Measurements from ENCODE around the gene MALAT1.

- TF ChIP-seq CTCF (conservative IDR thresholded peaks at IDR 0.05; ENCODE audit: low read depth in 2 of 2) (no peak), EZH2 (IDR thresholded peaks at IDR 0.05; ENCODE audit: low read depth, unreplicated experiment) (no peak), POLR2AphosphoS5 (IDR thresholded peaks at IDR 0.05; ENCODE audit: low read depth) (no peak), JUNB (IDR thresholded peaks at IDR 0.05; ENCODE audit: unreplicated experiment) (no peak), EZH2phosphoT487 (IDR thresholded peaks at IDR 0.05; ENCODE audit: unreplicated experiment) (no peak), NANOG (IDR thresholded peaks at IDR 0.05; ENCODE audit: borderline replicate concordance) (no peak), CREB1 (CRISPR knock-in tag; IDR thresholded peaks at IDR 0.05; ENCODE audit: low read depth) (no peak), ZNF331 (CRISPR knock-in tag; IDR thresholded peaks at IDR 0.05; ENCODE audit: low read depth) (no peak), ZNF114 (CRISPR knock-in tag; IDR thresholded peaks at IDR 0.05) (no peak), STAT1 (IDR thresholded peaks at IDR 0.05; ENCODE audit: unreplicated experiment) (no peak), ZNF462 (CRISPR knock-in tag; IDR thresholded peaks at IDR 0.05) (no peak)
- TF ChIP-seq, protein P1, sequence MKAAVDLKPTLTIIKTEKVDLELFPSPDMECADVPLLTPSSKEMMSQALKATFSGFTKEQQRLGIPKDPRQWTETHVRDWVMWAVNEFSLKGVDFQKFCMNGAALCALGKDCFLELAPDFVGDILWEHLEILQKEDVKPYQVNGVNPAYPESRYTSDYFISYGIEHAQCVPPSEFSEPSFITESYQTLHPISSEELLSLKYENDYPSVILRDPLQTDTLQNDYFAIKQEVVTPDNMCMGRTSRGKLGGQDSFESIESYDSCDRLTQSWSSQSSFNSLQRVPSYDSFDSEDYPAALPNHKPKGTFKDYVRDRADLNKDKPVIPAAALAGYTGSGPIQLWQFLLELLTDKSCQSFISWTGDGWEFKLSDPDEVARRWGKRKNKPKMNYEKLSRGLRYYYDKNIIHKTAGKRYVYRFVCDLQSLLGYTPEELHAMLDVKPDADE (IDR thresholded peaks at IDR 0.05): no peak
- TF ChIP-seq, protein P2, sequence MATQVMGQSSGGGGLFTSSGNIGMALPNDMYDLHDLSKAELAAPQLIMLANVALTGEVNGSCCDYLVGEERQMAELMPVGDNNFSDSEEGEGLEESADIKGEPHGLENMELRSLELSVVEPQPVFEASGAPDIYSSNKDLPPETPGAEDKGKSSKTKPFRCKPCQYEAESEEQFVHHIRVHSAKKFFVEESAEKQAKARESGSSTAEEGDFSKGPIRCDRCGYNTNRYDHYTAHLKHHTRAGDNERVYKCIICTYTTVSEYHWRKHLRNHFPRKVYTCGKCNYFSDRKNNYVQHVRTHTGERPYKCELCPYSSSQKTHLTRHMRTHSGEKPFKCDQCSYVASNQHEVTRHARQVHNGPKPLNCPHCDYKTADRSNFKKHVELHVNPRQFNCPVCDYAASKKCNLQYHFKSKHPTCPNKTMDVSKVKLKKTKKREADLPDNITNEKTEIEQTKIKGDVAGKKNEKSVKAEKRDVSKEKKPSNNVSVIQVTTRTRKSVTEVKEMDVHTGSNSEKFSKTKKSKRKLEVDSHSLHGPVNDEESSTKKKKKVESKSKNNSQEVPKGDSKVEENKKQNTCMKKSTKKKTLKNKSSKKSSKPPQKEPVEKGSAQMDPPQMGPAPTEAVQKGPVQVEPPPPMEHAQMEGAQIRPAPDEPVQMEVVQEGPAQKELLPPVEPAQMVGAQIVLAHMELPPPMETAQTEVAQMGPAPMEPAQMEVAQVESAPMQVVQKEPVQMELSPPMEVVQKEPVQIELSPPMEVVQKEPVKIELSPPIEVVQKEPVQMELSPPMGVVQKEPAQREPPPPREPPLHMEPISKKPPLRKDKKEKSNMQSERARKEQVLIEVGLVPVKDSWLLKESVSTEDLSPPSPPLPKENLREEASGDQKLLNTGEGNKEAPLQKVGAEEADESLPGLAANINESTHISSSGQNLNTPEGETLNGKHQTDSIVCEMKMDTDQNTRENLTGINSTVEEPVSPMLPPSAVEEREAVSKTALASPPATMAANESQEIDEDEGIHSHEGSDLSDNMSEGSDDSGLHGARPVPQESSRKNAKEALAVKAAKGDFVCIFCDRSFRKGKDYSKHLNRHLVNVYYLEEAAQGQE (IDR thresholded peaks at IDR 0.05; ENCODE audit: unreplicated experiment): no peak
These were observed 49.5 kb downstream of the MALAT1 start for GRCh38 chr11:65548395-65548794.

Measured in GM23338 (cell line).